Hepatocyte (in vitro differentiated cells): ENCODE measurements around the gene ADGRD1.

Experiments used
- EZH2 ChIP-seq: fragments of 200-600 bp; sonication (generic); IDR thresholded peaks from 2 replicates; pipeline ENCODE4 v1.6.1; 2016; ENCODE audit warnings: antibody characterized with exemption, mild to moderate bottlenecking, borderline replicate concordance
- TF ChIP-seq, protein P1 (sequence below): fragments of 200-600 bp; sonication (generic); IDR thresholded peaks from 2 replicates; pipeline ENCODE4 v1.5.1; 2016; ENCODE audit warnings: antibody characterized with exemption, mild to moderate bottlenecking; ENCODE audit not compliant: poor library complexity

DNA sequence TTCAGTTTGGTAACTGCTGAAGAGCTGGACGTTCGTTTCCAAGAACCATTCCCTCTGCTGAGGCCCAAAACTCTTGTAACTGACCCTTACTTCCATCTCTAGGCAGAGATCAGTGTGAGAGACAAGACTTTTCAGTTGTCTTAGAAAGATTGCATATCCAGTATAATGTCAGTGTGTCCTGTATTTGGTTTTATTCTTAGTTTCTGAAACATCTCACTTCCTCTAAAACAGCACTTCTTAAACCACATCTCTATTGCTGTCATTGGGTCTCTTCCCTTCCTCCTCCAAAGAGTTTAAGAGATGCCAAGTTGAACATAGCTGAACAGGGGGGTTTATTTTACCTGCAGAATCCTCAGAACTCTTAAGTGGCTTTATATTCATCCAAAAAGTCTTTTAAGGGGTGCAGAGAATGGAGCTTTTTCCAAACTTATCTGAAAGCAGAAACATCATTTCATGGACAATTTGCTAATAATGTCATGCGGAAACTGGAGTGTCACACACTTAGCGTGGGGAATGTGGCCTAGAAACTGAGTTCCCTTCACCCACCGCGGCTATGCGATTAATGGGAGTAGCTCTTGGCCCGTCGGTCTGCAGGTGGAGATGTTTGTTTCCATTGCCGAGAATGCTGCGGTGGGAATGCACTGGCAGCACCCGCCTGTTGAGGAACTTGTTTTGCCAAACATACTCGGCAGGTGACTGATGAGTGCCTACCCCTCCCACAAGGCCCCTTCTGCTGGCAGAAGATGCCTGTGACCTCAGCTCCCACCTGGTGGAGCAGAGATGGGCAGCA, 148.2 kb downstream of the ADGRD1 start:
- TF ChIP-seq, protein P1, sequence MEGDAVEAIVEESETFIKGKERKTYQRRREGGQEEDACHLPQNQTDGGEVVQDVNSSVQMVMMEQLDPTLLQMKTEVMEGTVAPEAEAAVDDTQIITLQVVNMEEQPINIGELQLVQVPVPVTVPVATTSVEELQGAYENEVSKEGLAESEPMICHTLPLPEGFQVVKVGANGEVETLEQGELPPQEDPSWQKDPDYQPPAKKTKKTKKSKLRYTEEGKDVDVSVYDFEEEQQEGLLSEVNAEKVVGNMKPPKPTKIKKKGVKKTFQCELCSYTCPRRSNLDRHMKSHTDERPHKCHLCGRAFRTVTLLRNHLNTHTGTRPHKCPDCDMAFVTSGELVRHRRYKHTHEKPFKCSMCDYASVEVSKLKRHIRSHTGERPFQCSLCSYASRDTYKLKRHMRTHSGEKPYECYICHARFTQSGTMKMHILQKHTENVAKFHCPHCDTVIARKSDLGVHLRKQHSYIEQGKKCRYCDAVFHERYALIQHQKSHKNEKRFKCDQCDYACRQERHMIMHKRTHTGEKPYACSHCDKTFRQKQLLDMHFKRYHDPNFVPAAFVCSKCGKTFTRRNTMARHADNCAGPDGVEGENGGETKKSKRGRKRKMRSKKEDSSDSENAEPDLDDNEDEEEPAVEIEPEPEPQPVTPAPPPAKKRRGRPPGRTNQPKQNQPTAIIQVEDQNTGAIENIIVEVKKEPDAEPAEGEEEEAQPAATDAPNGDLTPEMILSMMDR = no peak
- no peak for TF ChIP-seq EZH2
